ENCODE measurements around the gene AKT1.

GRCh38 chr14:104816616-104816884, 21.0 kb upstream of the AKT1 start:
- TF ChIP-seq CTCF (conservative IDR thresholded peaks at IDR 0.05; ENCODE audit: low read depth, low read length) (no peak), RFX5 (IDR thresholded peaks at IDR 0.05; ENCODE audit: low read depth, low read length) (no peak), POLR2A (IDR thresholded peaks at IDR 0.05; ENCODE audit: low read depth, low read length) (no peak), FOS (IDR thresholded peaks at IDR 0.05; ENCODE audit: low read depth, low read length) (no peak), SMC3 (IDR thresholded peaks at IDR 0.05; ENCODE audit: low read depth, low read length) (no peak), RAD21 (IDR thresholded peaks at IDR 0.05; ENCODE audit: low read length) (no peak), MAFK (IDR thresholded peaks at IDR 0.05; ENCODE audit: low read depth, low read length) (no peak), MAZ (IDR thresholded peaks at IDR 0.05; ENCODE audit: borderline replicate concordance, low read depth, low read length) (no peak), MXI1 (IDR thresholded peaks at IDR 0.05; ENCODE audit: borderline replicate concordance, low read depth, low read length) (no peak), CHD1 (IDR thresholded peaks at IDR 0.05; ENCODE audit: low read depth, low read length) (no peak)
